Activated naive CD4-positive, alpha-beta T cell treated with anti-CD3 and anti-CD28 coated beads, Interleukin-2, amount 50 U/mL, for 16 hours (primary cell): ENCODE data around the gene LPCAT3.
A peak's percentile ranks its signal among the peaks of the same experiment; 100 is the strongest.

Experiments used
- DNase-seq: peaks from one replicate; pipeline ENCODE4 v3.0.0-alpha.2; 2020

LPCAT3 gene

GRCh38 chr12:6962285-6963015 is 55.8 kb downstream of the LPCAT3 start:
- no peak for DNase-seq

- peak; percentile 60 for DNase-seq
These were observed 56.5 kb downstream of the LPCAT3 start for GRCh38 chr12:6961695-6962284.

- peak; percentile 95 for DNase-seq
These were observed 57.0 kb downstream of the LPCAT3 start for GRCh38 chr12:6961278-6961694.

- no peak for DNase-seq
These were observed 57.5 kb downstream of the LPCAT3 start for GRCh38 chr12:6960593-6961277.

GRCh38 chr12:6959805-6960592 is 58.3 kb downstream of the LPCAT3 start:
- DNase-seq, result no peak

- peak; percentile 61 for DNase-seq
These were observed 59.0 kb downstream of the LPCAT3 start for GRCh38 chr12:6959058-6959804.

GRCh38 chr12:6958609-6959057 is 59.6 kb downstream of the LPCAT3 start:
- no peak for DNase-seq

- DNase-seq, result no peak
These were observed 60.3 kb downstream of the LPCAT3 start for GRCh38 chr12:6957741-6958608.

- no peak for DNase-seq
These were observed 61.0 kb downstream of the LPCAT3 start for GRCh38 chr12:6957151-6957701.

GRCh38 chr12:6956021-6956727 is 62.1 kb downstream of the LPCAT3 start:
- no peak for DNase-seq

GRCh38 chr12:6955108-6956020 is 62.9 kb downstream of the LPCAT3 start:
- no peak for DNase-seq

GRCh38 chr12:6954316-6955107 is 63.8 kb downstream of the LPCAT3 start:
- no peak for DNase-seq

GRCh38 chr12:6953442-6954315 is 64.6 kb downstream of the LPCAT3 start:
- DNase-seq, result peak; percentile 66

- no peak for DNase-seq
These were observed 65.3 kb downstream of the LPCAT3 start for GRCh38 chr12:6952863-6953441.

- no peak for DNase-seq
These were observed 66.0 kb downstream of the LPCAT3 start for GRCh38 chr12:6952121-6952862.

- DNase-seq, result no peak
These were observed 66.6 kb downstream of the LPCAT3 start for GRCh38 chr12:6951551-6952120.
